Embryonic facial prominence (tissue), 1 donor: Measurements from ENCODE around the gene SERPINC1.
"Not testable (repeated sequence)": the region's sequence is repeated elsewhere in the genome, so short reads cannot be mapped to it uniquely, and the experiment has no call there.

Experiments
- DNase-seq: peaks from one replicate; pipeline ENCODE4 v3.0.0-alpha.2; 2016; ENCODE audit errors: extremely low spot score

SERPINC1 gene

GRCh38 chr1:173893611-173894010 is 23.5 kb downstream of the SERPINC1 start:
- no peak for DNase-seq

- no peak for DNase-seq
Measured at GRCh38 chr1:173889885-173890284, 27.2 kb downstream of the SERPINC1 start.

GRCh38 chr1:173888749-173889148 is 28.4 kb downstream of the SERPINC1 start:
- DNase-seq, result no peak

- DNase-seq, result no peak
Measured at GRCh38 chr1:173887627-173888026, 29.5 kb downstream of the SERPINC1 start.

GRCh38 chr1:173886746-173887611 is 30.1 kb downstream of the SERPINC1 start:
- no peak for DNase-seq

- no peak for DNase-seq
Measured at GRCh38 chr1:173884701-173885100, 32.4 kb downstream of the SERPINC1 start.

GRCh38 chr1:173881117-173881516 is 36.0 kb downstream of the SERPINC1 start:
- DNase-seq, result not testable (repeated sequence)

- no peak for DNase-seq
Measured at GRCh38 chr1:173878251-173878650, 38.9 kb downstream of the SERPINC1 start.

- no peak for DNase-seq
Measured at GRCh38 chr1:173876732-173877131, 40.4 kb downstream of the SERPINC1 start.

GRCh38 chr1:173871500-173871899 is 45.6 kb downstream of the SERPINC1 start:
- no peak for DNase-seq

- no peak for DNase-seq
Measured at GRCh38 chr1:173871091-173871490, 46.0 kb downstream of the SERPINC1 start.

GRCh38 chr1:173870252-173871075 is 46.7 kb downstream of the SERPINC1 start:
- no peak for DNase-seq

GRCh38 chr1:173869021-173869359 is 48.1 kb downstream of the SERPINC1 start:
- no peak for DNase-seq

- peak; percentile 72 for DNase-seq
Measured at GRCh38 chr1:173868266-173869020, 48.7 kb downstream of the SERPINC1 start, which contains the start of gene ZBTB37. Gene ZBTB37 (plus strand): TSS chr1:173868380. CDS start chr1:173870226, 1,846 bp downstream.

GRCh38 chr1:173867753-173868265 is 49.3 kb downstream of the SERPINC1 start, which contains the start of gene GAS5:
Gene GAS5 (minus strand): TSS chr1:173867989.
- DNase-seq, result peak; percentile 100

- no peak for DNase-seq
Measured at GRCh38 chr1:173867141-173867752, 49.9 kb downstream of the SERPINC1 start.

- no peak for DNase-seq
Measured at GRCh38 chr1:173866413-173867115, 50.6 kb downstream of the SERPINC1 start.

- no peak for DNase-seq
Measured at GRCh38 chr1:173865468-173866164, 51.5 kb downstream of the SERPINC1 start.

GRCh38 chr1:173864179-173864867 is 52.8 kb downstream of the SERPINC1 start:
- DNase-seq, result no peak
